ENCODE measurements around the gene IPO9. TPM values are rescaled to one million over a fixed set of nuclear protein-coding genes. Genes with fewer than 3 reads are reported as not detected.

Gene IPO9
- total and polyA plus RNA-seq, 2 of the 4 experiments (the other 2 are of a cell fraction): 14.0 to 23.4 TPM

- CTCF ChIA-PET: no interaction called here
- Histone ChIP-seq H3K18ac (ENCODE audit: low read depth, low read length) (no peak overlapping the region), H2BK5ac (ENCODE audit: low read depth, low read length, poor library complexity, severe bottlenecking) (no peak overlapping the region), H4K20me1 (ENCODE audit: insufficient read depth, low read length) (no peaks in the 10 kb centered on the region), H3K14ac (replicated peaks; ENCODE audit: low read depth, low read length) (no peak overlapping the region), H4K91ac (ENCODE audit: insufficient read depth, low read depth, low read length) (no peak overlapping the region), H3K9me1 (ENCODE audit: insufficient read depth, low read length) (peaks cover 14% of the 10 kb centered on the region), H2BK20ac (ENCODE audit: low read depth, low read length) (no peak overlapping the region), H4K5ac (ENCODE audit: low read depth, low read length) (no peak overlapping the region), H3K27me3 (ENCODE audit: control insufficient read depth, insufficient read depth, low read length) (no peaks in the 10 kb centered on the region), H3K9ac (ENCODE audit: low read depth, low read length) (no peak overlapping the region), H2BK120ac (ENCODE audit: low read depth, low read length) (no peak overlapping the region), H2BK15ac (ENCODE audit: low read depth, low read length) (no peak overlapping the region), H3K27ac (ENCODE audit: insufficient read depth, low read length) (no peak overlapping the region), H3K36me3 (ENCODE audit: control insufficient read depth, insufficient read depth, low read length) (peaks cover 6% of the 10 kb centered on the region), H2AFZ (replicated peaks; ENCODE audit: low read length, poor library complexity) (no peak overlapping the region), H3K9me3 (ENCODE audit: control insufficient read depth, insufficient read depth, low read length) (no peaks in the 10 kb centered on the region), H4K8ac (ENCODE audit: low read depth in 2 of 2, low read length in 2 of 2) (no peak overlapping the region), H3K23ac (ENCODE audit: low read depth, low read length) (no peak overlapping the region), H3K4me2 (ENCODE audit: low read depth, low read length) (no peak overlapping the region; the same call in 1 of the 2 replicates), H2AK5ac (ENCODE audit: low read depth, low read length) (no peak overlapping the region), H3K56ac (ENCODE audit: extremely low read depth, insufficient read depth, low read length) (no peak overlapping the region), H3K79me1 (ENCODE audit: low read depth in 1 of 2, low read length in 2 of 2) (peaks cover 3 to 18% of the 10 kb centered on the region in 2 experiments; a peak in 3 of 4 replicates), H3K4ac (ENCODE audit: low read depth, low read length) (no peak overlapping the region), H3K4me3 (ENCODE audit: insufficient read depth, low read depth, low read length) (no peak overlapping the region), H3K4me1 (ENCODE audit: control insufficient read depth, insufficient read depth, low read length) (peaks cover 13% of the 10 kb centered on the region), H2AK9ac (replicated peaks; ENCODE audit: low read depth, low read length, poor library complexity) (no peak overlapping the region)
- intact Hi-C loops (cut with micrococcal nuclease) (no loop called here), in situ Hi-C loops (cut with MboI; ENCODE audit: low sequenced_read_pairs) (loop anchor here (10.0 kb wide), 1 partner anchor 235 kb away; the partner anchor contains the start of gene GPR37L1), dilution Hi-C loops (cut with HindIII; ENCODE audit: low sequenced_read_pairs, unreplicated experiment) (no loop called here)
- TF ChIP-seq, protein P1, sequence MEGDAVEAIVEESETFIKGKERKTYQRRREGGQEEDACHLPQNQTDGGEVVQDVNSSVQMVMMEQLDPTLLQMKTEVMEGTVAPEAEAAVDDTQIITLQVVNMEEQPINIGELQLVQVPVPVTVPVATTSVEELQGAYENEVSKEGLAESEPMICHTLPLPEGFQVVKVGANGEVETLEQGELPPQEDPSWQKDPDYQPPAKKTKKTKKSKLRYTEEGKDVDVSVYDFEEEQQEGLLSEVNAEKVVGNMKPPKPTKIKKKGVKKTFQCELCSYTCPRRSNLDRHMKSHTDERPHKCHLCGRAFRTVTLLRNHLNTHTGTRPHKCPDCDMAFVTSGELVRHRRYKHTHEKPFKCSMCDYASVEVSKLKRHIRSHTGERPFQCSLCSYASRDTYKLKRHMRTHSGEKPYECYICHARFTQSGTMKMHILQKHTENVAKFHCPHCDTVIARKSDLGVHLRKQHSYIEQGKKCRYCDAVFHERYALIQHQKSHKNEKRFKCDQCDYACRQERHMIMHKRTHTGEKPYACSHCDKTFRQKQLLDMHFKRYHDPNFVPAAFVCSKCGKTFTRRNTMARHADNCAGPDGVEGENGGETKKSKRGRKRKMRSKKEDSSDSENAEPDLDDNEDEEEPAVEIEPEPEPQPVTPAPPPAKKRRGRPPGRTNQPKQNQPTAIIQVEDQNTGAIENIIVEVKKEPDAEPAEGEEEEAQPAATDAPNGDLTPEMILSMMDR (conservative IDR thresholded peaks at IDR 0.05; ENCODE audit: low read depth, low read length): no peak
- TF ChIP-seq MXI1 (IDR thresholded peaks at IDR 0.05; ENCODE audit: borderline replicate concordance, low read depth, low read length): no peak
- TF ChIP-seq NFE2L2 (IDR thresholded peaks at IDR 0.05; ENCODE audit: low read depth, low read length): no peak
- TF ChIP-seq FOS (IDR thresholded peaks at IDR 0.05; ENCODE audit: low read depth, low read length): no peak
- TF ChIP-seq CEBPB (IDR thresholded peaks at IDR 0.05; ENCODE audit: low read depth, low read length): no peak
- TF ChIP-seq, protein P2, sequence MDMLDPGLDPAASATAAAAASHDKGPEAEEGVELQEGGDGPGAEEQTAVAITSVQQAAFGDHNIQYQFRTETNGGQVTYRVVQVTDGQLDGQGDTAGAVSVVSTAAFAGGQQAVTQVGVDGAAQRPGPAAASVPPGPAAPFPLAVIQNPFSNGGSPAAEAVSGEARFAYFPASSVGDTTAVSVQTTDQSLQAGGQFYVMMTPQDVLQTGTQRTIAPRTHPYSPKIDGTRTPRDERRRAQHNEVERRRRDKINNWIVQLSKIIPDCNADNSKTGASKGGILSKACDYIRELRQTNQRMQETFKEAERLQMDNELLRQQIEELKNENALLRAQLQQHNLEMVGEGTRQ (IDR thresholded peaks at IDR 0.05; ENCODE audit: low read depth, low read length): no peak
- TF ChIP-seq SMC3 (IDR thresholded peaks at IDR 0.05; ENCODE audit: low read depth, low read length): no peak
- TF ChIP-seq CHD1 (IDR thresholded peaks at IDR 0.05; ENCODE audit: low read depth, low read length): no peak
- no peak for TF ChIP-seq BHLHE40 (IDR thresholded peaks at IDR 0.05; ENCODE audit: low read depth, low read length)
- TF ChIP-seq, protein P3, sequence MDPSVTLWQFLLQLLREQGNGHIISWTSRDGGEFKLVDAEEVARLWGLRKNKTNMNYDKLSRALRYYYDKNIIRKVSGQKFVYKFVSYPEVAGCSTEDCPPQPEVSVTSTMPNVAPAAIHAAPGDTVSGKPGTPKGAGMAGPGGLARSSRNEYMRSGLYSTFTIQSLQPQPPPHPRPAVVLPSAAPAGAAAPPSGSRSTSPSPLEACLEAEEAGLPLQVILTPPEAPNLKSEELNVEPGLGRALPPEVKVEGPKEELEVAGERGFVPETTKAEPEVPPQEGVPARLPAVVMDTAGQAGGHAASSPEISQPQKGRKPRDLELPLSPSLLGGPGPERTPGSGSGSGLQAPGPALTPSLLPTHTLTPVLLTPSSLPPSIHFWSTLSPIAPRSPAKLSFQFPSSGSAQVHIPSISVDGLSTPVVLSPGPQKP (IDR thresholded peaks at IDR 0.05; ENCODE audit: borderline replicate concordance, low read depth, low read length): no peak
- no peak for TF ChIP-seq RCOR1 (IDR thresholded peaks at IDR 0.05; ENCODE audit: insufficient replicate concordance, low read length)
- no peak for TF ChIP-seq POLR2A (IDR thresholded peaks at IDR 0.05; ENCODE audit: low read depth, low read length)
- no TSS peak for BruUV-seq (replicated peaks)
- WGBS, 2 experiments (ENCODE audit: extremely low coverage in 2 of 2, insufficient read length in 1 of 2): 90% methylated on average over 4 of the region's 7 CpGs; no CpG with 5 or more reads in 1 of the 2 experiments
- ATAC-seq (ENCODE audit: low read depth) (no peak), DNase-seq (no peak)
- POLR2A ChIA-PET (ENCODE audit: unreplicated experiment): no interaction called here
Measured at GRCh38 chr1:201890223-201890622, 61.3 kb downstream of the IPO9 start.
